Testis (tissue), 3 donors: Measurements from ENCODE around the gene KRTAP10-8. TPM values are rescaled to one million over a fixed set of nuclear protein-coding genes. Genes with fewer than 3 reads are reported as not detected.
"Not testable (repeated sequence)": the region's sequence is repeated elsewhere in the genome, so short reads cannot be mapped to it uniquely, and the experiment has no call there.

Experiments used
- DNase-seq: peaks from one replicate; pipeline ENCODE4 v3.0.0-alpha.2; 2019
- H3K27ac ChIP-seq, 2 donors: fragments of 200-600 bp; sonication (generic); one replicate each; pipeline ENCODE4 v1.5.1; 2019
- H3K27me3 ChIP-seq: fragments of 200-600 bp; sonication (generic); one replicate; pipeline ENCODE4 v1.5.1; 2019
- H3K36me3 ChIP-seq: fragments of 200-600 bp; sonication (generic); one replicate; pipeline ENCODE4 v1.5.1; 2017; ENCODE audit warnings: low read depth; ENCODE audit errors: missing control alignments
- H3K4me1 ChIP-seq: fragments of 200-600 bp; sonication (generic); one replicate; pipeline ENCODE4 v1.5.1; 2019
- H3K4me3 ChIP-seq, 2 donors: fragments of 200-600 bp; sonication (generic); one replicate each; pipeline ENCODE4 v1.5.1; 2017 to 2019
- H3K9me3 ChIP-seq: fragments of 200-600 bp; sonication (generic); one replicate; pipeline ENCODE4 v1.5.1; 2017
- CTCF ChIP-seq, 3 experiments: fragments of 450-650 bp in 2 of 3; fragments of 200-600 bp in 1 of 3; sonication (generic) in 1 of 3; IDR thresholded peaks; one replicate each; pipeline ENCODE4 v1.5.1; 2016 to 2019; ENCODE audit warnings: antibody characterized with exemption in 3 of 3, mild to moderate bottlenecking in 2 of 3, moderate library complexity in 1 of 3
- POLR2A ChIP-seq: fragments of 450-650 bp; IDR thresholded peaks from one replicate; pipeline ENCODE4 v1.6.1; 2017; ENCODE audit warnings: antibody characterized with exemption, mild to moderate bottlenecking, moderate library complexity
- WGBS, 2 donors: methylation state at CpG; one replicate each; pipeline ENCODE4 v1.1.5; 2018; 5-methylcytosine and 5-hydroxymethylcytosine counted together
- intact Hi-C: fragments of 100-400 bp; cut with DNase I; formaldehyde crosslinking; loops from one replicate; pipeline ENCODE4 v1.15.1; 2023; ENCODE audit warnings: low total_unique reads
- polyA plus RNA-seq: library from polyadenylated mRNA; stranded (reverse); fragments of 350-450 nt; fragmentation: Illumina TruSeq; extraction: RNeasy Lipid Tissue Mini Kit (QIAGEN cat#74804); gene quantifications from one replicate; pipeline ENCODE4 v1.2.3, GENCODE V29; 2014; ENCODE audit warnings: low read depth, low replicate concordance; ENCODE audit not compliant: insufficient read depth
- total RNA-seq, 2 donors: library from RNA; depleted of rRNA; stranded (reverse); fragments of >200 nt; gene quantifications; one replicate each; pipeline ENCODE4 v1.2.3, GENCODE V29; 2016

The KRTAP10-8 gene
- total and polyA plus RNA-seq, 3 donors from 2014 or later = not detected

GRCh38 chr21:44589586-44590305 lies 22.1 kb upstream of the KRTAP10-8 start:
- WGBS, 2 donors = 79 to 84% methylated on average over 15 to 23 of the region's 24 CpGs
- DNase-seq = no peak
- Histone ChIP-seq H3K36me3 (no peaks in the 10 kb centered on the region), H3K4me1 (no peaks in the 10 kb centered on the region), H3K4me3 (no peak overlapping the region), H3K9me3 (no peaks in the 10 kb centered on the region), H3K27me3 (no peaks in the 10 kb centered on the region), H3K27ac (no peak overlapping the region)
- TF ChIP-seq POLR2A (no peak), CTCF (IDR thresholded peaks at IDR 0.05) (no peak)
- intact Hi-C loops = no loop called here

- Histone ChIP-seq H3K4me1 (no peaks in the 10 kb centered on the region), H3K27ac (no peak overlapping the region), H3K27me3 (no peaks in the 10 kb centered on the region), H3K36me3 (no peaks in the 10 kb centered on the region), H3K9me3 (no peaks in the 10 kb centered on the region), H3K4me3 (no peak overlapping the region)
- DNase-seq = no peak
- TF ChIP-seq CTCF (IDR thresholded peaks at IDR 0.05) (no peak), POLR2A (no peak)
- WGBS, 2 donors = 87 to 90% methylated on average over 7 to 10 of the region's 10 CpGs
- intact Hi-C loops = no loop called here
Observed at GRCh38 chr21:44590311-44590721, 21.6 kb upstream of the KRTAP10-8 start.

- DNase-seq, H3K36me3 ChIP-seq, intact Hi-C loops, H3K27me3 ChIP-seq, H3K27ac ChIP-seq, H3K4me3 ChIP-seq, H3K4me1 ChIP-seq, H3K9me3 ChIP-seq: not testable (repeated sequence)
- 67 to 71% methylated on average over 14 to 19 of the region's 19 CpGs for WGBS, 2 donors
Observed at GRCh38 chr21:44590897-44591800, 20.7 kb upstream of the KRTAP10-8 start.

GRCh38 chr21:44591801-44592130 lies 20.1 kb upstream of the KRTAP10-8 start:
- H3K36me3 ChIP-seq, H3K27ac ChIP-seq, H3K4me3 ChIP-seq, H3K4me1 ChIP-seq, H3K9me3 ChIP-seq, intact Hi-C loops, DNase-seq, H3K27me3 ChIP-seq: not testable (repeated sequence)
- 80% methylated on average over 1 of the region's 4 CpGs; no CpG with 5 or more reads in 1 of the 2 donors for WGBS, 2 donors

GRCh38 chr21:44592446-44593311 lies 19.2 kb upstream of the KRTAP10-8 start, which contains the start of gene KRTAP10-6:
Gene KRTAP10-6, minus strand, starts transcription at chr21:44592505. Its CDS starts 21 bp downstream, at chr21:44592484.
- intact Hi-C loops = no loop called here
- no peaks in the 10 kb centered on the region for H3K4me1 ChIP-seq
- DNase-seq = no peak
- TF ChIP-seq CTCF (IDR thresholded peaks at IDR 0.05) (no peak), POLR2A (no peak)
- H3K4me3 ChIP-seq = no peak within 1 kb of the TSS
- H3K9me3 ChIP-seq = no peaks in the 10 kb centered on the region
- H3K27me3 ChIP-seq = no peaks in the 10 kb centered on the region
- H3K27ac ChIP-seq = no peak within 1 kb of the TSS
- H3K36me3 ChIP-seq = no peaks in the 10 kb centered on the region
- 70 to 72% methylated on average over 12 to 33 of the region's 33 CpGs for WGBS, 2 donors
